HEK293T (cell line): ENCODE data around the gene QSOX1.
A peak's percentile ranks its signal among the peaks of the same experiment; 100 is the strongest.

Source experiments
- CTCF ChIA-PET: fragments of 350-600 bp; formaldehyde crosslinking; extraction: SDS; loops from one replicate; lab custom pipeline; 2021; ENCODE audit warnings: antibody characterized with exemption, inconsistent platforms; lab: Yijun Ruan, JAX
- POLR2A ChIA-PET: fragments of 350-600 bp; formaldehyde crosslinking; extraction: SDS; loops from one replicate; lab custom pipeline; 2020; ENCODE audit warnings: antibody characterized with exemption, inconsistent platforms; lab: Yijun Ruan, JAX
- DNase-seq: peaks from one replicate; pipeline ENCODE4 v3.0.0; 2012; ENCODE audit warnings: mixed read lengths; ENCODE audit errors: extremely low spot score
- ARNT ChIP-seq: fragments of 450-650 bp; IDR thresholded peaks from 2 replicates; pipeline ENCODE4 v1.6.1; 2017; ENCODE audit warnings: mild to moderate bottlenecking
- BHLHE40 ChIP-seq: fragments of 450-650 bp; IDR thresholded peaks from 2 replicates; pipeline ENCODE4 v1.6.1; 2016; ENCODE audit warnings: mild to moderate bottlenecking, moderate library complexity, borderline replicate concordance
- CTBP1 ChIP-seq: fragments of 450-650 bp; IDR thresholded peaks from 2 replicates; pipeline ENCODE4 v1.6.1; 2016; ENCODE audit warnings: borderline replicate concordance
- ELF4 ChIP-seq: fragments of 450-650 bp; IDR thresholded peaks from 2 replicates; pipeline ENCODE4 v1.6.1; 2017; ENCODE audit warnings: antibody characterized with exemption
- FOXA1 ChIP-seq: fragments of 450-650 bp; IDR thresholded peaks from 2 replicates; pipeline ENCODE4 v1.6.1; 2016; ENCODE audit warnings: mild to moderate bottlenecking
- FOXK2 ChIP-seq: fragments of 450-650 bp; IDR thresholded peaks from 2 replicates; pipeline ENCODE4 v1.6.1; 2016; ENCODE audit warnings: mild to moderate bottlenecking
- FOXM1 ChIP-seq: fragments of 450-650 bp; IDR thresholded peaks from 2 replicates; pipeline ENCODE4 v1.6.1; 2017; ENCODE audit warnings: mild to moderate bottlenecking, borderline replicate concordance
- HDGF ChIP-seq: fragments of 450-650 bp; IDR thresholded peaks from 2 replicates; pipeline ENCODE4 v1.6.1; 2017; ENCODE audit warnings: antibody characterized with exemption, borderline replicate concordance
- L3MBTL2 ChIP-seq: fragments of 450-650 bp; conservative IDR thresholded peaks from 2 replicates; pipeline ENCODE4 v1.6.1; 2016; ENCODE audit warnings: mild to moderate bottlenecking
- LEF1 ChIP-seq: fragments of 450-650 bp; IDR thresholded peaks from 2 replicates; pipeline ENCODE4 v1.6.1; 2017; ENCODE audit warnings: mild to moderate bottlenecking, borderline replicate concordance
- NFRKB ChIP-seq: fragments of 450-650 bp; IDR thresholded peaks from 2 replicates; pipeline ENCODE4 v1.6.1; 2016; ENCODE audit warnings: mild to moderate bottlenecking, moderate library complexity
- SP1 ChIP-seq: fragments of 450-650 bp; IDR thresholded peaks from 2 replicates; pipeline ENCODE4 v1.6.1; 2017
- SUZ12 ChIP-seq: fragments of 450-650 bp; IDR thresholded peaks from 2 replicates; pipeline ENCODE4 v1.6.1; 2016; ENCODE audit warnings: mild to moderate bottlenecking
- TARDBP ChIP-seq: fragments of 450-650 bp; IDR thresholded peaks from 2 replicates; pipeline ENCODE4 v1.6.1; 2016
- ZNF384 ChIP-seq: fragments of 450-650 bp; IDR thresholded peaks from 2 replicates; pipeline ENCODE4 v1.6.1; 2016
- TF ChIP-seq, protein P1 (sequence below): fragments of 450-650 bp; IDR thresholded peaks from 2 replicates; pipeline ENCODE4 v1.6.1; 2016

Gene QSOX1

DNA sequence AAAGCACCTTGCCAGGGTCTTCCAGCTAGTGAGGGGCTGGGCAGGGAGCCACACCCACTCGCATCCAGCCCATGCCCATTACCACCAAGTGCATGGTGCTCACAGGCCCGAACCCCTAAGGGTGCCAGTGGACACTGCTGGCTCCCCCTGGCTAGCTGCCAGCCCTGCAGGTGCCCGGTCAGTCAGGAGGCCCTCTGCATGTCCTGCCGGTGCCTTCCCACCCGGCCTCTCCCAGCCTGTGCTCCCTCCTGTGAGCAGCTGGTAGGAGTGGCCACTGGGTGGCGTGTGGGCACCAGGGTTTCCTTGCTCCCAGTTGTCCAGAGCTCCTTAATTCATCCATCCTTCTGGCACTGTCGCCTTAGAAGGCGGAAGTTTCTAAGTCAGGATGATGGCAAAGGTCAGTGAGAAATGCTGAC, 33.4 kb downstream of the QSOX1 start:
- POLR2A ChIA-PET: interaction anchor here (0.8 to 1.6 kb wide), 2 partner anchors 44 to 83 kb away, joined by 3 to 5 read pairs; no protein-coding TSS in a partner anchor
- TF ChIP-seq ZNF384: no peak
- TF ChIP-seq CTBP1: no peak
- no peak for TF ChIP-seq NFRKB
- no peak for TF ChIP-seq ARNT
- TF ChIP-seq SP1: no peak
- TF ChIP-seq FOXM1: no peak
- no peak for TF ChIP-seq SUZ12
- TF ChIP-seq BHLHE40: no peak
- TF ChIP-seq L3MBTL2: no peak
- no peak for TF ChIP-seq FOXA1
- TF ChIP-seq FOXK2: no peak
- TF ChIP-seq TARDBP: no peak
- TF ChIP-seq ELF4: no peak
- no peak for TF ChIP-seq LEF1
- TF ChIP-seq, protein P1, sequence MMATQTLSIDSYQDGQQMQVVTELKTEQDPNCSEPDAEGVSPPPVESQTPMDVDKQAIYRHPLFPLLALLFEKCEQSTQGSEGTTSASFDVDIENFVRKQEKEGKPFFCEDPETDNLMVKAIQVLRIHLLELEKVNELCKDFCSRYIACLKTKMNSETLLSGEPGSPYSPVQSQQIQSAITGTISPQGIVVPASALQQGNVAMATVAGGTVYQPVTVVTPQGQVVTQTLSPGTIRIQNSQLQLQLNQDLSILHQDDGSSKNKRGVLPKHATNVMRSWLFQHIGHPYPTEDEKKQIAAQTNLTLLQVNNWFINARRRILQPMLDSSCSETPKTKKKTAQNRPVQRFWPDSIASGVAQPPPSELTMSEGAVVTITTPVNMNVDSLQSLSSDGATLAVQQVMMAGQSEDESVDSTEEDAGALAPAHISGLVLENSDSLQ: no peak
- TF ChIP-seq HDGF: no peak
- CTCF ChIA-PET: interaction anchor here (0.6 to 2.6 kb wide), 18 partner anchors 10 to 373 kb away, joined by 3 to 13 read pairs (median 4); no protein-coding TSS in a partner anchor
- DNase-seq: peak; percentile 80

DNA sequence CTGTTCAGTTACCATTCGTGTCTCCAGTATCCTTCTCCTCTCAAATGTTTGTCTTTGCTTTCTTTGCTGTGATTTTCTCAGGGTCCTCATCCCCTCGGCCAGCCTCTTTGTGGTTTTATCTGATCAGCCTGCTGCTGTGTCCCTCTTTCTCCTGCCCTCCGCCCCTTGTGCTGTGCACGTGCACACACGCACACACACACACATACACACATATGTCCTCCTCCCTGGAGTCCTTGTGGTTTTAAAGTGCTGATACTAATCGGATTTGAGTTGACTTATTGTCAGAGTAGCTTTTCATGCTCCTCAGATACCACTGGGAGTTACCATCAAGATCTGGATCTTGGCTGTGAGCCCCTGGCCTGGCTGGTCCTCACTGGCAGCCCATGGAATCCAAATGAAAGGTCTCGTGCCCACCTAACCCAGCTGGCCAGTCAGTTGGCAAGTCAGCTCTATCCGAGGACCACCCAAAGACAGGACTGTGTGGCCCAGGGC, 34.1 kb downstream of the QSOX1 start:
- TF ChIP-seq ARNT (no peak), BHLHE40 (no peak), ZNF384 (no peak), LEF1 (no peak), SUZ12 (no peak), NFRKB (no peak), HDGF (no peak), ELF4 (no peak), TARDBP (no peak)
- TF ChIP-seq, protein P1: no peak
- ChIA-PET CTCF (interaction anchor here (0.6 to 2.6 kb wide), 11 partner anchors 9 to 374 kb away, joined by 3 to 11 read pairs (median 5); no protein-coding TSS in a partner anchor), POLR2A (interaction anchor here (0.8 to 1.6 kb wide), 2 partner anchors 43 to 83 kb away, joined by 3 to 5 read pairs; no protein-coding TSS in a partner anchor)
- no peak for DNase-seq

- no peak for TF ChIP-seq SUZ12
- no peak for TF ChIP-seq ZNF384
- TF ChIP-seq TARDBP: no peak
- TF ChIP-seq, protein P1: no peak
- no peak for TF ChIP-seq FOXA1
- no peak for TF ChIP-seq FOXK2
- TF ChIP-seq ELF4: no peak
- no peak for TF ChIP-seq HDGF
- no peak for TF ChIP-seq NFRKB
- no peak for TF ChIP-seq BHLHE40
- no peak for TF ChIP-seq ARNT
- no peak for TF ChIP-seq LEF1
- no peak for TF ChIP-seq SP1
- TF ChIP-seq CTBP1: no peak
- POLR2A ChIA-PET: no interaction called here
- no peak for DNase-seq
- CTCF ChIA-PET: interaction anchor here (1.0 to 1.2 kb wide), 2 partner anchors 292 to 293 kb away, joined by 3 to 4 read pairs; no protein-coding TSS in a partner anchor
These were observed 35.4 kb downstream of the QSOX1 start for GRCh38 chr1:180190091-180190490.

DNA sequence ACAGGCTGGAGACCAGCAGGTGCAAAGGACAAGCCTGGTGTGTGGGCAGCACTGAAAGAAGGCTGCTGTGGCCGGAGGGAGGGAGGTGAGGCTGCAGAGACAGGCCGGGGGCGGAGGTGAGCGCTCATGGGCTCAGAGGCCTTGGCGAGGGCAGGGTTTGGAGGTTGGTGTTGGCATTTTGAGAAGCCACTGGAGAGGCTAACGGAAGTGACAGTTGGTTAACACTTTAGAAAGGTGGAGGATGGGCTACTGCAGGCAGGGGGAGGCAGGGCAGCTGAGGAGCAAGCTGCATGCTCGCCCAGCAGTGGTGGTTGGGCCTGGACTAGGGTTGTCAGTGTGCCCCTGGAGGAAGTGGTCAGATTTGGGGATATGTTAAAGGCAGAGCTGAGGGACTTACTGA, 37.5 kb downstream of the QSOX1 start:
- ChIA-PET POLR2A (no interaction called here), CTCF (no interaction called here)
- no peak for DNase-seq
- TF ChIP-seq ZNF384: no peak
- no peak for TF ChIP-seq CTBP1
- TF ChIP-seq SP1: no peak
- TF ChIP-seq HDGF: no peak
- TF ChIP-seq ELF4: no peak

- TF ChIP-seq LEF1 (no peak), BHLHE40 (no peak), FOXM1 (no peak), HDGF (no peak), SUZ12 (no peak), ELF4 (no peak)
- TF ChIP-seq, protein P1: peak; percentile 17; the same call in 1 of the 2 replicates
- no peak for DNase-seq
- CTCF ChIA-PET: no interaction called here
- POLR2A ChIA-PET: no interaction called here
These were observed 38.7 kb downstream of the QSOX1 start for GRCh38 chr1:180193141-180194047.
